HK-2 (cell line): ENCODE measurements around the gene AIFM1.
A peak's percentile ranks its signal among the peaks of the same experiment; 100 is the strongest.

Source experiments
- DNase-seq: peaks from one replicate; pipeline ENCODE4 v3.0.0-alpha.2; 2018; ENCODE audit not compliant: unreplicated experiment

Gene AIFM1

GRCh38 chrX:130165703-130166502 lies at the start of gene AIFM1:
AIFM1 (minus strand) TSS chrX:130165841; CDS start chrX:130165656, 185 bp downstream.
- peak; percentile 94 for DNase-seq

GRCh38 chrX:130213376-130213775 lies 47.7 kb upstream of the AIFM1 start:
- no peak for DNase-seq

- DNase-seq = no peak
Observed at GRCh38 chrX:130212371-130212770, 46.7 kb upstream of the AIFM1 start.

- no peak for DNase-seq
Observed at GRCh38 chrX:130211415-130212186, 46.0 kb upstream of the AIFM1 start.

GRCh38 chrX:130204647-130205046 lies 39.0 kb upstream of the AIFM1 start:
- DNase-seq = no peak

- DNase-seq = no peak
Observed at GRCh38 chrX:130197464-130197863, 31.8 kb upstream of the AIFM1 start.

- no peak for DNase-seq
Observed at GRCh38 chrX:130196466-130196865, 30.8 kb upstream of the AIFM1 start.

- DNase-seq = no peak
Observed at GRCh38 chrX:130190801-130191200, 25.2 kb upstream of the AIFM1 start.

- no peak for DNase-seq
Observed at GRCh38 chrX:130186651-130187050, 21.0 kb upstream of the AIFM1 start.

GRCh38 chrX:130184857-130185256 lies 19.2 kb upstream of the AIFM1 start:
- DNase-seq = no peak

GRCh38 chrX:130184168-130184567 lies 18.5 kb upstream of the AIFM1 start:
- DNase-seq = no peak

- DNase-seq = no peak
Observed at GRCh38 chrX:130179579-130180215, 14.1 kb upstream of the AIFM1 start.

- DNase-seq = no peak
Observed at GRCh38 chrX:130179170-130179569, 13.5 kb upstream of the AIFM1 start.

- DNase-seq = no peak
Observed at GRCh38 chrX:130176942-130177341, 11.3 kb upstream of the AIFM1 start.

GRCh38 chrX:130176354-130176776 lies 10.7 kb upstream of the AIFM1 start:
- DNase-seq = no peak

GRCh38 chrX:130174937-130175336 lies 9.3 kb upstream of the AIFM1 start:
- no peak for DNase-seq

GRCh38 chrX:130174045-130174704 lies 8.5 kb upstream of the AIFM1 start:
- DNase-seq = no peak

- peak; percentile 39 for DNase-seq
Observed at GRCh38 chrX:130173190-130173895, 7.7 kb upstream of the AIFM1 start.

GRCh38 chrX:130172127-130172845 lies 6.6 kb upstream of the AIFM1 start:
- no peak for DNase-seq

- DNase-seq = no peak
Observed at GRCh38 chrX:130171446-130172126, 5.9 kb upstream of the AIFM1 start, which contains the start of gene RAB33A. RAB33A (plus strand) TSS chrX:130171962; CDS start chrX:130172063, 101 bp downstream.
